Right lobe of liver (tissue), 6 donors: ENCODE results near the gene ARID4B. TPM values are rescaled to one million over a fixed set of nuclear protein-coding genes. Genes with fewer than 3 reads are reported as not detected.
"Not testable (repeated sequence)": the region's sequence is repeated elsewhere in the genome, so short reads cannot be mapped to it uniquely, and the experiment has no call there.

Experiments used
- ATAC-seq, 4 donors: fragments of 200-7000 bp; cut with Tn5 transposase; one replicate each; pipeline ENCODE4 v1.9.1; 2020; ENCODE audit warnings: mild to moderate bottlenecking in 4 of 4, moderate library complexity in 4 of 4
- DNase-seq, 3 donors: peaks; one replicate each; pipeline ENCODE4 v3.0.0-alpha.2; 2020
- H3K27ac ChIP-seq, 3 donors: fragments of 200-600 bp; one replicate each; pipeline ENCODE4 v1.8.0; 2022
- H3K27me3 ChIP-seq, 2 donors: fragments of 200-600 bp; one replicate each; pipeline ENCODE4 v1.8.0; 2022
- H3K36me3 ChIP-seq, 4 donors: fragments of 200-600 bp; sonication (generic) in 1 of 4; one replicate each; pipeline versions ENCODE4 v1.5.1 to v1.8.0; 2017 to 2022; ENCODE audit warnings: control low read depth in 1 of 4
- H3K4me1 ChIP-seq, 4 donors: fragments of 200-600 bp; sonication (generic) in 1 of 4; one replicate each; pipeline versions ENCODE4 v1.5.1 to v1.8.0; 2017 to 2022; ENCODE audit warnings: control low read depth in 1 of 4
- H3K4me3 ChIP-seq, 3 donors: fragments of 200-600 bp; one replicate each; pipeline ENCODE4 v1.8.0; 2022
- H3K9me3 ChIP-seq, 4 donors: fragments of 200-600 bp; sonication (generic) in 1 of 4; one replicate each; pipeline versions ENCODE4 v1.5.1 to v1.8.0; 2017 to 2022; ENCODE audit warnings: control low read depth in 1 of 4
- POLR2A ChIP-seq: fragments of 450-650 bp; IDR thresholded peaks from one replicate; pipeline ENCODE4 v1.6.1; 2017; ENCODE audit warnings: antibody characterized with exemption, mild to moderate bottlenecking
- WGBS: methylation state at CpG from one replicate; pipeline ENCODE4 v1.1.6; 2018; ENCODE audit warnings: low coverage, low lambda C conversion rate; ENCODE audit not compliant: insufficient coverage; ENCODE audit errors: missing lambda C conversion rate; 5-methylcytosine and 5-hydroxymethylcytosine counted together
- intact Hi-C, 2 donors: fragments of 100-400 bp; cut with DNase I; formaldehyde crosslinking; loops; one replicate each; pipeline versions ENCODE4 v1.11.2 to v1.14.1; 2022
- total RNA-seq, 6 experiments: library from RNA; depleted of rRNA in 2 of 6; stranded (reverse); fragments of >200 nt in 2 of 6; fragmentation: NEBNext Ultra II Directional in 3 of 6; extraction: Animal tissue kit (Norgen Biotek cat#: 25700) in 3 of 6; gene quantifications; one replicate each; pipeline versions ENCODE4 v1.1.0 to v1.2.4, GENCODE V29; 2016 to 2023
- TF ChIP-seq, protein P1 (sequence below), 4 donors: fragments of 200-600 bp in 3 of 4; fragments of 450-650 bp in 1 of 4; IDR thresholded peaks; one replicate each; pipeline versions ENCODE4 v1.5.1 to v1.8.0; 2016 to 2022; ENCODE audit warnings: antibody characterized with exemption in 4 of 4, mild to moderate bottlenecking in 2 of 4
- donor health status: DM: no; HTN: yes; CAD: no.
- donor health status: DM: no; HTN: no; CAD: no.
- donor health status: DM: no; HTN: no; CAD: no.
- donor health status: DM: no; HTN: yes; CAD: no.
- donor health status: DM: no; HTN: yes; CAD: no.

ARID4B gene
- total RNA-seq, 6 experiments from 2014 or later = 8.0 to 16.2 (median 11.4) TPM

DNA sequence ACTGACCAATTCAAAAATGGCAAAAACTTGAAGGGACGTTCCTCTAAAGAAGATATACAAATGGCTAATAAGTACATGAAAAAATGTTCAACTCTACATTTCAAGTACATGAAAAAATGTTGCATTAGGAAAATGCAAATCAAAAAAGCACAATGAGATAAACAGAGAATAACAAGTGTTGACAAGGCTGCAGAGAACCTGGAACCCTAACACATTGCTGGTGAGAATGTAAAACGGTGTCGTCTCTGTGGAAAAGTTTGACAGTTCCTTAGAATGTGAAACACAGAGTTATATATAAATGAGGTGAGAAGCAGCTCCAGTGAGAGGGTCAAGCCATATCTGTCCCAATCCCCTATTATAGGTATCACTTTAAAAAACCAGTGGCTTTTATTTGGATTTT lies 122.3 kb downstream of the ARID4B start:
- Histone ChIP-seq H3K36me3 (peaks cover 0 to 7% (median 3%) of the 10 kb centered on the region in 4 donors), H3K4me1 (no peaks in the 10 kb centered on the region), H3K27ac (no peak overlapping the region), H3K9me3 (no peaks in the 10 kb centered on the region), H3K27me3 (no peaks in the 10 kb centered on the region), H3K4me3 (no peak overlapping the region)
- no peak for TF ChIP-seq POLR2A
- TF ChIP-seq, protein P1, sequence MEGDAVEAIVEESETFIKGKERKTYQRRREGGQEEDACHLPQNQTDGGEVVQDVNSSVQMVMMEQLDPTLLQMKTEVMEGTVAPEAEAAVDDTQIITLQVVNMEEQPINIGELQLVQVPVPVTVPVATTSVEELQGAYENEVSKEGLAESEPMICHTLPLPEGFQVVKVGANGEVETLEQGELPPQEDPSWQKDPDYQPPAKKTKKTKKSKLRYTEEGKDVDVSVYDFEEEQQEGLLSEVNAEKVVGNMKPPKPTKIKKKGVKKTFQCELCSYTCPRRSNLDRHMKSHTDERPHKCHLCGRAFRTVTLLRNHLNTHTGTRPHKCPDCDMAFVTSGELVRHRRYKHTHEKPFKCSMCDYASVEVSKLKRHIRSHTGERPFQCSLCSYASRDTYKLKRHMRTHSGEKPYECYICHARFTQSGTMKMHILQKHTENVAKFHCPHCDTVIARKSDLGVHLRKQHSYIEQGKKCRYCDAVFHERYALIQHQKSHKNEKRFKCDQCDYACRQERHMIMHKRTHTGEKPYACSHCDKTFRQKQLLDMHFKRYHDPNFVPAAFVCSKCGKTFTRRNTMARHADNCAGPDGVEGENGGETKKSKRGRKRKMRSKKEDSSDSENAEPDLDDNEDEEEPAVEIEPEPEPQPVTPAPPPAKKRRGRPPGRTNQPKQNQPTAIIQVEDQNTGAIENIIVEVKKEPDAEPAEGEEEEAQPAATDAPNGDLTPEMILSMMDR (IDR thresholded peaks at IDR 0.05) = no peak
- intact Hi-C loops = no loop called here
- DNase-seq (no peak), ATAC-seq (no peak)
- WGBS = 91% methylated on average over 3 of the region's 3 CpGs

DNA sequence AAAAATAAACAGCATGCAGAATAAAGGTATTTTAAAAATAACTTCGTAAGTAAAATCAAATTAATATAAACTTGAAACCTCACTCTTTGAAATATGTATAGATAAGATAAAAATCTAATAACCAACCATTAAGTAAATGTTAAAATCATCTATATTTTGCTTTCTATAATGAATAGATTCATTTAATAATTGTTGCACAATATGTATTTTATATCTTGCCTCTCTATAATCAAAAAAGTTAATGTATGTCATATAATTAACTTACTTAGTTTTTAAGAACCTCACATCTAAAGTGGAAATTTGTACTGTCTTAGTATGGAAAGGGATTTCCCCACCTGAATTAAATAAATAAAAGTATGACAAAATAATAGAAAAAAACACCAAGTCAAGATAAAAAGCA lies 124.6 kb downstream of the ARID4B start:
- no peak for DNase-seq
- Histone ChIP-seq H3K4me1 (no peaks in the 10 kb centered on the region), H3K9me3 (no peaks in the 10 kb centered on the region), H3K27ac (no peak overlapping the region), H3K4me3 (no peak overlapping the region), H3K27me3 (no peaks in the 10 kb centered on the region), H3K36me3 (peaks cover 0 to 3% (median 0%) of the 10 kb centered on the region in 4 donors)
- 90% methylated on average over 1 of the region's 1 CpG for WGBS
- no peak for ATAC-seq
- no peak for TF ChIP-seq POLR2A
- TF ChIP-seq, protein P1 (IDR thresholded peaks at IDR 0.05) = no peak
- intact Hi-C loops = no loop called here

DNA sequence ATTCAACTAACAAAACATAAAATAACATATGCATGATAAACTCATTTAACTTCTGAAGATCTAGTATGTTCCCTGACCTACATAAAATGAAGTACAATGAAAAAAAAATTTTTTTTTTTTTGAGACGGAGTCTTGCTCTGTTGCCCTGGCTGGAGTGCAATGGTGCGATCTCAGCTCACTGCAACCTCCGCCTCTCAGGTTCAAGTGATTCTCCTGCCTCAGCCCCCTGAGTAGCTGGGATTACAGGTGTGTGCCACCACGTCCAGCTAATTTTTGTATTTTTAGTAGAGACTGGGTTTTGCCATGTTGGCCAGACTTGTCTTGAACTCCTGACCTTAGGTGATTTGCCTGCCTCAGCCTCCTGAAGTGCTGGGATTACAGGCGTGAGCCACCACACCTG lies 125.5 kb downstream of the ARID4B start:
- intact Hi-C loops, ATAC-seq, H3K36me3 ChIP-seq, H3K4me1 ChIP-seq, H3K27ac ChIP-seq, H3K27me3 ChIP-seq, DNase-seq, H3K9me3 ChIP-seq, H3K4me3 ChIP-seq: not testable (repeated sequence)
- 95% methylated on average over 2 of the region's 5 CpGs for WGBS

DNA sequence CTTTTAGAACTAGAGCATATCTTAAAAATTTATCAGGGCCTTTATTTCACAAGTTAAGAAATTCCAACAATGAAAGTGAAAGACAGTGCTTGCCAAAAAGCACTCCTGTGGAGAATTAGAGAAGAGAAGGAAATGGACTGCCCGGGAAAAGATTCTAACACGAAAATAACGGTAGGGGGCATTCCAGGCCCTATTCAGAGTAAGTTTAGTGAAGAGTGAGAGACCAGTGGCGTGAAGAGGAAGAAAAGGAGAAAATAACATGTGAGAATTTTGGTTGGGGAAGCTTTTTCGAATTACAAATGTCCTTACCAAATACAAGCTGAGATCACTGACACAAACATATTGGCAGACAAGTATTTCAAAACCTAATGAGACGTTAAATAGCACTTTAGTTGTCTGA lies 128.5 kb downstream of the ARID4B start:
- peaks cover 0 to 16% (median 6%) of the 10 kb centered on the region in 4 donors for H3K36me3 ChIP-seq
- H3K9me3 ChIP-seq = no peaks in the 10 kb centered on the region
- intact Hi-C loops = no loop called here
- no peak for TF ChIP-seq POLR2A
- TF ChIP-seq, protein P1 (IDR thresholded peaks at IDR 0.05) = peak; percentile 19 to 39 (median 34)
- DNase-seq = no peak
- no peak overlapping the region for H3K27ac ChIP-seq
- WGBS = 27% methylated on average over 6 of the region's 6 CpGs
- no peak overlapping the region for H3K4me3 ChIP-seq
- no peaks in the 10 kb centered on the region for H3K4me1 ChIP-seq
- peak; percentile 55 to 81 (median 64) for ATAC-seq
- H3K27me3 ChIP-seq = no peaks in the 10 kb centered on the region

DNA sequence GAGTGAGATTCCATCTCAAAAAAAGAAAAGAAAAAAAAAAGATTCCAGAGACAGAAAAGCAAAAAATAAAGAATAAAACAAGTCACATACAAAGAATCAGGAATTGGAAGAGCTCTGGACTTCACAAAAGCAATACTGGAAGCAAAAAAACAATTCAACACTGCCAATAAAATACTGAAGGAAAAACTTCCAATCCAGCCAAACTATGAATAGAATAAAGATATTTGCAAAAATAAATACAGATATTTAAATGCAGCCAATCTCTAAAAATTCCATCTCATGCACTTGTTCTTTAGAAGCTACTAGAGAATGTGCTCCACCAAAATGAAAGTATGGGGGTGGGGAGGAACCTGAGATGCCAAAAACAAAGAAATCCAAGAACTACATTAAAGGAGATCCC lies 137.5 kb downstream of the ARID4B start:
- DNase-seq = no peak
- intact Hi-C loops = no loop called here
- Histone ChIP-seq H3K9me3 (no peaks in the 10 kb centered on the region), H3K4me1 (no peaks in the 10 kb centered on the region), H3K27me3 (no peaks in the 10 kb centered on the region), H3K4me3 (no peak overlapping the region), H3K27ac (no peak overlapping the region), H3K36me3 (peaks cover 0 to 17% (median 8%) of the 10 kb centered on the region in 4 donors)
- TF ChIP-seq, protein P1 (IDR thresholded peaks at IDR 0.05) = no peak
- no peak for TF ChIP-seq POLR2A
- no peak for ATAC-seq
